HEK293 (cell line): Measurements from ENCODE around the gene TRIM27.
A peak's percentile ranks its signal among the peaks of the same experiment; 100 is the strongest.

ENCODE experiments used
- ELK4 ChIP-seq: IDR thresholded peaks from 2 replicates; pipeline ENCODE4 v1.6.1; 2011; ENCODE audit warnings: mild to moderate bottlenecking, low read depth, low read length, borderline replicate concordance
- FEZF1 ChIP-seq: fragments of 450-650 bp; formaldehyde crosslinking; IDR thresholded peaks from 2 replicates; pipeline ENCODE4 v1.5.1; 2016; ENCODE audit warnings: missing biosample characterization, missing genetic modification characterization
- GLIS1 ChIP-seq: fragments of 450-650 bp; formaldehyde crosslinking; IDR thresholded peaks from 2 replicates; pipeline ENCODE4 v1.5.1; 2016; ENCODE audit warnings: missing biosample characterization, missing genetic modification characterization
- PRDM6 ChIP-seq: fragments of 450-650 bp; formaldehyde crosslinking; IDR thresholded peaks from 2 replicates; pipeline ENCODE4 v1.5.1; 2017; ENCODE audit warnings: missing biosample characterization, missing genetic modification characterization
- REST ChIP-seq: fragments of 450-650 bp; formaldehyde crosslinking; IDR thresholded peaks from 2 replicates; pipeline ENCODE4 v1.5.1; 2016; ENCODE audit warnings: missing biosample characterization, missing genetic modification characterization
- SALL2 ChIP-seq: fragments of 450-650 bp; formaldehyde crosslinking; IDR thresholded peaks from 2 replicates; pipeline ENCODE4 v1.5.0; 2017; ENCODE audit warnings: missing biosample characterization, mild to moderate bottlenecking, missing genetic modification characterization, borderline replicate concordance
- ZBTB26 ChIP-seq: fragments of 450-650 bp; formaldehyde crosslinking; optimal IDR thresholded peaks from 2 replicates; pipeline ENCODE3; 2016; ENCODE audit warnings: missing biosample characterization, mild to moderate bottlenecking, missing genetic modification characterization
- ZBTB44 ChIP-seq: fragments of 450-650 bp; IDR thresholded peaks from 2 replicates; pipeline ENCODE4 v1.5.1; 2018; ENCODE audit warnings: missing biosample characterization, mild to moderate bottlenecking, missing genetic modification characterization
- ZEB2 ChIP-seq: fragments of 450-650 bp; formaldehyde crosslinking; IDR thresholded peaks from 2 replicates; pipeline ENCODE4 v1.5.1; 2016; ENCODE audit warnings: missing biosample characterization, missing genetic modification characterization
- ZFP69B ChIP-seq: fragments of 450-650 bp; formaldehyde crosslinking; IDR thresholded peaks from 2 replicates; pipeline ENCODE4 v1.5.1; 2016; ENCODE audit warnings: missing biosample characterization, missing genetic modification characterization
- ZIC2 ChIP-seq: fragments of 450-650 bp; formaldehyde crosslinking; IDR thresholded peaks from 2 replicates; pipeline ENCODE4 v1.5.1; 2016; ENCODE audit warnings: missing biosample characterization, missing genetic modification characterization
- ZNF121 ChIP-seq: fragments of 450-650 bp; formaldehyde crosslinking; IDR thresholded peaks from 2 replicates; pipeline ENCODE4 v1.5.1; 2016; ENCODE audit warnings: missing biosample characterization, missing genetic modification characterization
- ZNF23 ChIP-seq: fragments of 450-650 bp; formaldehyde crosslinking; IDR thresholded peaks from 2 replicates; pipeline ENCODE4 v1.5.1; 2016; ENCODE audit warnings: missing biosample characterization, missing genetic modification characterization, borderline replicate concordance
- ZNF239 ChIP-seq: fragments of 450-650 bp; formaldehyde crosslinking; IDR thresholded peaks from 2 replicates; pipeline ENCODE4 v1.5.1; 2016; ENCODE audit warnings: missing biosample characterization, missing genetic modification characterization
- ZNF266 ChIP-seq: fragments of 450-650 bp; formaldehyde crosslinking; IDR thresholded peaks from 2 replicates; pipeline ENCODE4 v1.5.1; 2016; ENCODE audit warnings: missing biosample characterization, missing genetic modification characterization, low read depth
- ZNF335 ChIP-seq: fragments of 450-650 bp; formaldehyde crosslinking; conservative IDR thresholded peaks from 2 replicates; pipeline ENCODE4 v1.5.1; 2016; ENCODE audit warnings: missing biosample characterization, missing genetic modification characterization
- ZNF354C ChIP-seq: fragments of 450-650 bp; formaldehyde crosslinking; IDR thresholded peaks from 2 replicates; pipeline ENCODE4 v1.5.1; 2016; ENCODE audit warnings: missing biosample characterization, missing genetic modification characterization, low read depth, borderline replicate concordance
- ZNF416 ChIP-seq: fragments of 450-650 bp; formaldehyde crosslinking; IDR thresholded peaks from 2 replicates; pipeline ENCODE4 v1.5.1; 2016; ENCODE audit warnings: missing biosample characterization, missing genetic modification characterization
- ZNF501 ChIP-seq: fragments of 450-650 bp; formaldehyde crosslinking; IDR thresholded peaks from 2 replicates; pipeline ENCODE4 v1.5.1; 2016; ENCODE audit warnings: missing biosample characterization, missing genetic modification characterization
- ZNF548 ChIP-seq: fragments of 450-650 bp; formaldehyde crosslinking; IDR thresholded peaks from 2 replicates; pipeline ENCODE4 v1.5.1; 2016; ENCODE audit warnings: missing biosample characterization, missing genetic modification characterization
- ZNF555 ChIP-seq: fragments of 450-650 bp; formaldehyde crosslinking; conservative IDR thresholded peaks from 2 replicates; pipeline ENCODE4 v1.5.1; 2017; ENCODE audit warnings: missing biosample characterization, mild to moderate bottlenecking, missing genetic modification characterization, inconsistent platforms
- ZNF610 ChIP-seq: fragments of 450-650 bp; formaldehyde crosslinking; IDR thresholded peaks from 2 replicates; pipeline ENCODE4 v1.5.1; 2016; ENCODE audit warnings: missing biosample characterization, missing genetic modification characterization, borderline replicate concordance
- ZNF664 ChIP-seq: fragments of 450-650 bp; formaldehyde crosslinking; IDR thresholded peaks from 2 replicates; pipeline ENCODE4 v1.5.1; 2016; ENCODE audit warnings: missing biosample characterization, missing genetic modification characterization
- ZNF677 ChIP-seq: fragments of 450-650 bp; IDR thresholded peaks from 2 replicates; pipeline ENCODE4 v1.5.0; 2018; ENCODE audit warnings: missing biosample characterization, mild to moderate bottlenecking, missing genetic modification characterization, moderate library complexity
- ZNF785 ChIP-seq: fragments of 450-650 bp; formaldehyde crosslinking; IDR thresholded peaks from 2 replicates; pipeline ENCODE4 v1.5.1; 2016; ENCODE audit warnings: missing biosample characterization, missing genetic modification characterization
- ZNF837 ChIP-seq: fragments of 450-650 bp; formaldehyde crosslinking; IDR thresholded peaks from 2 replicates; pipeline ENCODE4 v1.5.1; 2016; ENCODE audit warnings: missing biosample characterization, missing genetic modification characterization
- ZSCAN4 ChIP-seq: fragments of 450-650 bp; formaldehyde crosslinking; IDR thresholded peaks from 2 replicates; pipeline ENCODE4 v1.5.1; 2017; ENCODE audit warnings: missing biosample characterization, missing genetic modification characterization
- ZSCAN5A ChIP-seq: fragments of 450-650 bp; formaldehyde crosslinking; IDR thresholded peaks from 2 replicates; pipeline ENCODE4 v1.5.1; 2016; ENCODE audit warnings: missing biosample characterization, missing genetic modification characterization

The TRIM27 gene

GRCh38 chr6:28863604-28864325 is 60.0 kb downstream of the TRIM27 start (continued):
- no peak for TF ChIP-seq ELK4
- no peak for TF ChIP-seq ZNF785 (tag by site-specific recombination)
- TF ChIP-seq ZNF664 (tag by site-specific recombination), result no peak
- TF ChIP-seq SALL2 (tag by site-specific recombination), result no peak
- no peak for TF ChIP-seq ZNF23 (tag by site-specific recombination)
- TF ChIP-seq ZNF335, result peak; percentile 91
- no peak for TF ChIP-seq ZNF548 (tag by site-specific recombination)
- TF ChIP-seq ZEB2, result peak; percentile 71
- TF ChIP-seq ZBTB26 (tag by site-specific recombination), result peak; percentile 67
- TF ChIP-seq REST (tag by site-specific recombination), result no peak
- TF ChIP-seq ZNF837 (tag by site-specific recombination), result no peak
- TF ChIP-seq ZNF610 (tag by site-specific recombination), result peak; percentile 23; the same call in 1 of the 2 replicates
- no peak for TF ChIP-seq ZNF354C
- no peak for TF ChIP-seq PRDM6
- TF ChIP-seq ZNF677, result no peak
- no peak for TF ChIP-seq ZNF266 (tag by site-specific recombination)
- no peak for TF ChIP-seq ZIC2
- TF ChIP-seq GLIS1 (tag by site-specific recombination), result no peak; the same call in none of the 2 replicates
- no peak for TF ChIP-seq FEZF1 (tag by site-specific recombination)
- TF ChIP-seq ZSCAN4 (tag by site-specific recombination), result peak; percentile 56; the same call in 1 of the 2 replicates
- no peak for TF ChIP-seq ZNF121
- no peak for TF ChIP-seq ZNF555 (tag by site-specific recombination)
- TF ChIP-seq ZNF501, result peak; percentile 70
- peak; percentile 58 for TF ChIP-seq ZFP69B (tag by site-specific recombination)
- TF ChIP-seq ZNF239, result no peak
- no peak for TF ChIP-seq ZSCAN5A (tag by site-specific recombination)
- TF ChIP-seq ZNF416 (tag by site-specific recombination), result no peak
- TF ChIP-seq ZBTB44 (tag by site-specific recombination), result peak; percentile 79
